Keratinocyte (primary cell): ENCODE results near the gene PCF11. TPM values are rescaled to one million over a fixed set of nuclear protein-coding genes. Genes with fewer than 3 reads are reported as not detected.

Experiments used
- DNase-seq: peaks from one replicate; pipeline ENCODE4 v3.0.0-alpha.2; 2011; ENCODE audit warnings: low read depth, missing footprints, low spot score
- FAIRE-seq: peaks from 2 replicates; lab custom pipeline; 2011; peaks lifted over from hg19 to GRCh38; lab: Jason Lieb, UNC
- H2AFZ ChIP-seq: 2 replicates; pipeline ENCODE4 v1.6.0; 2012; ENCODE audit warnings: low read length, control low read depth, inconsistent platforms; ENCODE audit not compliant: control insufficient read depth
- H3K27ac ChIP-seq: 2 replicates; pipeline ENCODE4 v1.5.1; 2011; ENCODE audit warnings: low read length; ENCODE audit not compliant: control insufficient read depth, insufficient read depth
- H3K27me3 ChIP-seq: 3 replicates; pipeline ENCODE4 v1.6.0; 2011; ENCODE audit warnings: low read length; ENCODE audit not compliant: control insufficient read depth, insufficient read depth; ENCODE audit errors: extremely low read depth
- H3K36me3 ChIP-seq, 2 experiments: 2 replicates in 1 of 2; 3 replicates in 1 of 2; pipeline ENCODE4 v1.5.1; 2011; ENCODE audit warnings: low read length in 2 of 2, mild to moderate bottlenecking in 1 of 2; ENCODE audit not compliant: control insufficient read depth in 2 of 2, insufficient read depth in 2 of 2; ENCODE audit errors: extremely low read depth in 1 of 2
- H3K4me1 ChIP-seq: 3 replicates; pipeline ENCODE4 v1.5.1; 2011; ENCODE audit warnings: low read length; ENCODE audit not compliant: control insufficient read depth, insufficient read depth; ENCODE audit errors: extremely low read depth
- H3K4me2 ChIP-seq: 3 replicates; pipeline ENCODE4 v1.6.0; 2011; ENCODE audit warnings: low read depth, low read length; ENCODE audit not compliant: control insufficient read depth, insufficient read depth; ENCODE audit errors: extremely low read depth
- H3K4me3 ChIP-seq, 3 experiments: fragments of 200-600 bp in 1 of 3; sonication (generic) in 1 of 3; 2 replicates in 2 of 3; 3 replicates in 1 of 3; pipeline ENCODE4 v1.5.1; 2011 to 2016; ENCODE audit warnings: low read length in 3 of 3, mild to moderate bottlenecking in 3 of 3, control low read depth in 2 of 3, inconsistent platforms in 1 of 3, low read depth in 1 of 3, mixed read lengths in 1 of 3, mixed run types in 1 of 3, moderate library complexity in 1 of 3; ENCODE audit not compliant: control insufficient read depth in 2 of 3, insufficient read depth in 2 of 3; ENCODE audit errors: extremely low read depth in 1 of 3
- H3K79me2 ChIP-seq: 2 replicates; pipeline ENCODE4 v1.6.0; 2012; ENCODE audit warnings: low read length; ENCODE audit not compliant: control insufficient read depth, insufficient read depth
- H3K9ac ChIP-seq: 3 replicates; pipeline ENCODE4 v1.6.0; 2011; ENCODE audit warnings: low read length; ENCODE audit not compliant: control insufficient read depth, insufficient read depth; ENCODE audit errors: extremely low read depth
- H3K9me1 ChIP-seq: 3 replicates; pipeline ENCODE4 v1.6.0; 2011; ENCODE audit warnings: low read length; ENCODE audit not compliant: control insufficient read depth, insufficient read depth; ENCODE audit errors: extremely low read depth
- H3K9me3 ChIP-seq: 2 replicates; pipeline ENCODE4 v1.5.1; 2012; ENCODE audit warnings: low read depth, low read length; ENCODE audit not compliant: control insufficient read depth
- H4K20me1 ChIP-seq: 3 replicates; pipeline ENCODE4 v1.6.0; 2011; ENCODE audit warnings: low read length; ENCODE audit not compliant: control insufficient read depth, insufficient read depth; ENCODE audit errors: extremely low read depth
- EZH2 ChIP-seq: IDR thresholded peaks from one replicate; pipeline ENCODE4 v1.6.1; 2012; ENCODE audit warnings: inconsistent platforms, mild to moderate bottlenecking, low read length, moderate library complexity
- dilution Hi-C: fragments of 300-500 bp; cut with MboI; formaldehyde crosslinking; loops from one replicate; pipeline ENCODE4 v1.7.0; 2020; ENCODE audit warnings: low sequenced_read_pairs; ENCODE audit not compliant: extremely low pct_ligation_motif_present
- polyA plus RNA-seq, 5 experiments: library from polyadenylated mRNA; depleted of rRNA in 3 of 5; stranded (reverse) in 3 of 5; stranded (forward) in 1 of 5; unstranded in 1 of 5; fragments of >200 nt; gene quantifications; 1 replicate in 1 of 5; 2 replicates in 3 of 5; 3 replicates in 1 of 5; pipeline versions ENCODE4 v1.2.1 to v1.2.3, GENCODE V29; 2011 to 2012; ENCODE audit warnings: missing spikeins in 2 of 5, low read depth in 1 of 5, low replicate concordance in 1 of 5
- TF ChIP-seq, protein P1 (sequence below), 3 experiments: IDR thresholded peaks in 1 of 3; conservative IDR thresholded peaks in 1 of 3; optimal IDR thresholded peaks in 1 of 3; 2 replicates in 2 of 3; 3 replicates in 1 of 3; pipeline versions ENCODE3 to v1.5.1; 2011; ENCODE audit warnings: low read length in 3 of 3, mild to moderate bottlenecking in 3 of 3, moderate library complexity in 2 of 3, control low read depth in 1 of 3, inconsistent platforms in 1 of 3; ENCODE audit not compliant: insufficient read depth in 2 of 3; ENCODE audit errors: extremely low read depth in 1 of 3

PCF11 gene
- polyA plus RNA-seq, 1 donor (not counting 4 experiments of a cell fraction or from before 2014, with no cell fraction given), result 32.8 TPM

DNA sequence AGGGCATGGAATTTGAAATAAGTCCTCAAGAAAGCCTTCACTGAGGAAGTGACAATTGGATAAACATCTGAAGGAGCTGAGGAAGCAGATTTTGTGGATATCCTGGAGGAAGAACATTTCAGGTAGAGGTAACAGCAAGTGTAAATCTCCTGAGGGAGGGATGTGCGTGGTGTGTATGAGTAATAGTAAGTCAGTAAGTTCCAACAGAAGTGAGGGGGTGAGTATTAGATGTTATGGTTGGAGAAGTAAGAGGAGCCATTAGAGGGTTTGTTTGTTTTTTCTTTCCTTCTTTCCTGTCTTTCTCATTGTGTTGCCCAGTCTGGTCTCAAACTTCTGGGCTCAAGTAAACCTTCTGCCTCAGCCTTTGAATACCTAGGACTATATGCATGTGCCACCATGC is 65.6 kb downstream of the PCF11 start:
- dilution Hi-C loops, result no loop called here
- H3K36me3 ChIP-seq, result no peaks in the 10 kb centered on the region

DNA sequence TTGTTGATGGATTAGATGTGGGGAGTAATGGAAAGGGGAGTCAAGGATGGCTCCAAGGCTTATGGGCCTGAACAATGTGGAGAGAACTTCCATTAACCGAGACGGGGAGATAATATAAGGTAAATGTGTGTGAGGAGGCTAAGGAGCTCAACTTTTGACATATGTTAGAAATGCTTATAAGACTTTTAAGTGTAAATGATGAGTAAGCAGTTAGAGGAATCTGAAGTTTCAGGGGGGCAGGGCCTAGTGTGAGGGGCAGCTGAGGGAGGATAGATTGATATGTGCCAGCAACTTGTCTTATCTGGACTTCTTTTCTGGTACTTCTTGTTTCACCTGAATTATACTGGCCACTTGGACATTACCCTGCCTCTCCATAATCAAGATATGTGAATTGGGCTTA is 66.5 kb downstream of the PCF11 start:
- no peak overlapping the region for H2AFZ ChIP-seq
- H3K36me3 ChIP-seq, result no peaks in the 10 kb centered on the region
- H4K20me1 ChIP-seq, result no peaks in the 10 kb centered on the region
- H3K9me3 ChIP-seq, result no peaks in the 10 kb centered on the region
- H3K4me1 ChIP-seq, result no peaks in the 10 kb centered on the region
- H3K4me2 ChIP-seq, result no peak overlapping the region
- H3K9ac ChIP-seq, result no peak overlapping the region
- no peaks in the 10 kb centered on the region for H3K79me2 ChIP-seq
- H3K27me3 ChIP-seq, result no peaks in the 10 kb centered on the region
- FAIRE-seq, result no peak
- H3K9me1 ChIP-seq, result no peaks in the 10 kb centered on the region
- TF ChIP-seq EZH2, result no peak
- TF ChIP-seq, protein P1, sequence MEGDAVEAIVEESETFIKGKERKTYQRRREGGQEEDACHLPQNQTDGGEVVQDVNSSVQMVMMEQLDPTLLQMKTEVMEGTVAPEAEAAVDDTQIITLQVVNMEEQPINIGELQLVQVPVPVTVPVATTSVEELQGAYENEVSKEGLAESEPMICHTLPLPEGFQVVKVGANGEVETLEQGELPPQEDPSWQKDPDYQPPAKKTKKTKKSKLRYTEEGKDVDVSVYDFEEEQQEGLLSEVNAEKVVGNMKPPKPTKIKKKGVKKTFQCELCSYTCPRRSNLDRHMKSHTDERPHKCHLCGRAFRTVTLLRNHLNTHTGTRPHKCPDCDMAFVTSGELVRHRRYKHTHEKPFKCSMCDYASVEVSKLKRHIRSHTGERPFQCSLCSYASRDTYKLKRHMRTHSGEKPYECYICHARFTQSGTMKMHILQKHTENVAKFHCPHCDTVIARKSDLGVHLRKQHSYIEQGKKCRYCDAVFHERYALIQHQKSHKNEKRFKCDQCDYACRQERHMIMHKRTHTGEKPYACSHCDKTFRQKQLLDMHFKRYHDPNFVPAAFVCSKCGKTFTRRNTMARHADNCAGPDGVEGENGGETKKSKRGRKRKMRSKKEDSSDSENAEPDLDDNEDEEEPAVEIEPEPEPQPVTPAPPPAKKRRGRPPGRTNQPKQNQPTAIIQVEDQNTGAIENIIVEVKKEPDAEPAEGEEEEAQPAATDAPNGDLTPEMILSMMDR (optimal IDR thresholded peaks at IDR 0.05 in 1 of 3, IDR thresholded peaks at IDR 0.05 in 1 of 3, conservative IDR thresholded peaks at IDR 0.05 in 1 of 3; ENCODE audit: extremely low read depth in 1 of 3, insufficient read depth in 2 of 3, low read length in 3 of 3), result no peak
- H3K4me3 ChIP-seq, result no peak overlapping the region
- H3K27ac ChIP-seq, result no peak overlapping the region
- DNase-seq, result no peak
- dilution Hi-C loops, result no loop called here

More for the DNA sequence above, 65.6 kb downstream of the PCF11 start:
- Histone ChIP-seq H4K20me1 (no peaks in the 10 kb centered on the region), H3K27me3 (no peaks in the 10 kb centered on the region), H3K9me3 (no peaks in the 10 kb centered on the region), H3K79me2 (no peaks in the 10 kb centered on the region), H3K4me1 (no peaks in the 10 kb centered on the region), H3K9ac (no peak overlapping the region), H3K27ac (no peak overlapping the region), H3K9me1 (no peaks in the 10 kb centered on the region), H3K4me3 (no peak overlapping the region), H2AFZ (no peak overlapping the region), H3K4me2 (no peak overlapping the region)
- TF ChIP-seq EZH2, result no peak
- TF ChIP-seq, protein P1 (optimal IDR thresholded peaks at IDR 0.05 in 1 of 3, IDR thresholded peaks at IDR 0.05 in 1 of 3, conservative IDR thresholded peaks at IDR 0.05 in 1 of 3; ENCODE audit: extremely low read depth in 1 of 3, insufficient read depth in 2 of 3, low read length in 3 of 3), result no peak
- DNase-seq (no peak), FAIRE-seq (no peak)
